H9 (cell line): ENCODE measurements around the gene ARHGDIB. TPM values are rescaled to one million over a fixed set of nuclear protein-coding genes. Genes with fewer than 3 reads are reported as not detected.

Experiments used
- DNase-seq: peaks from one replicate; pipeline ENCODE4 v3.0.0-alpha.2; 2017
- H2AFZ ChIP-seq: one replicate; pipeline ENCODE4 v1.6.1; 2013; ENCODE audit warnings: mild to moderate bottlenecking, low read length, control low read depth, moderate library complexity
- H2AK5ac ChIP-seq: 2 replicates; pipeline ENCODE4 v1.6.1; 2013; ENCODE audit warnings: low read length, control low read depth, mixed read lengths; ENCODE audit not compliant: insufficient read length
- H2BK120ac ChIP-seq: one replicate; pipeline ENCODE4 v1.6.1; 2013; ENCODE audit warnings: low read depth, mild to moderate bottlenecking, low read length, control low read depth, inconsistent platforms; ENCODE audit not compliant: poor library complexity, severe bottlenecking
- H2BK12ac ChIP-seq: 2 replicates; pipeline ENCODE4 v1.6.1; 2013; ENCODE audit warnings: low read length, control low read depth, mixed read lengths, low read depth; ENCODE audit not compliant: insufficient read length
- H2BK15ac ChIP-seq: 2 replicates; pipeline ENCODE4 v1.6.1; 2013; ENCODE audit warnings: low read depth, low read length, control low read depth
- H2BK20ac ChIP-seq: one replicate; pipeline ENCODE4 v1.6.1; 2013; ENCODE audit warnings: low read depth, mild to moderate bottlenecking, low read length, control low read depth, inconsistent platforms; ENCODE audit not compliant: poor library complexity, severe bottlenecking
- H2BK5ac ChIP-seq: 2 replicates; pipeline ENCODE4 v1.6.1; 2013; ENCODE audit warnings: low read length, control low read depth, mixed read lengths; ENCODE audit not compliant: insufficient read length
- H3K14ac ChIP-seq: 2 replicates; pipeline ENCODE4 v1.6.1; 2013; ENCODE audit warnings: low read length, control low read depth; ENCODE audit not compliant: insufficient read depth
- H3K18ac ChIP-seq: 2 replicates; pipeline ENCODE4 v1.6.1; 2013; ENCODE audit warnings: low read depth, mild to moderate bottlenecking, mixed read lengths, low read length, control low read depth; ENCODE audit not compliant: insufficient read length
- H3K23ac ChIP-seq: 2 replicates; pipeline ENCODE4 v1.6.1; 2013; ENCODE audit warnings: low read length, control low read depth, mixed read lengths, low read depth; ENCODE audit not compliant: insufficient read length
- H3K23me2 ChIP-seq: 2 replicates; pipeline ENCODE4 v1.6.1; 2013; ENCODE audit warnings: low read depth, mild to moderate bottlenecking, mixed read lengths, low read length, control low read depth; ENCODE audit not compliant: insufficient read length, poor library complexity, severe bottlenecking
- H3K27ac ChIP-seq: 2 replicates; pipeline ENCODE4 v1.5.1; 2013; ENCODE audit warnings: low read length, control low read depth, mixed read lengths, low read depth; ENCODE audit not compliant: insufficient read length
- H3K27me3 ChIP-seq: 2 replicates; pipeline ENCODE4 v1.6.1; 2013; ENCODE audit warnings: low read length, control low read depth, inconsistent platforms; ENCODE audit not compliant: insufficient read depth
- H3K4ac ChIP-seq: 2 replicates; pipeline ENCODE4 v1.6.1; 2013; ENCODE audit warnings: low read depth, mild to moderate bottlenecking, control low read depth, inconsistent platforms, low read length, moderate library complexity
- H3K4me1 ChIP-seq: 2 replicates; pipeline ENCODE4 v1.6.1; 2013; ENCODE audit warnings: low read length, control low read depth, inconsistent platforms; ENCODE audit not compliant: insufficient read depth
- H3K4me2 ChIP-seq: 2 replicates; pipeline ENCODE4 v1.6.1; 2013; ENCODE audit warnings: low read length, control low read depth, mixed read lengths; ENCODE audit not compliant: insufficient read length, insufficient read depth
- H3K56ac ChIP-seq: 2 replicates; pipeline ENCODE4 v1.6.1; 2013; ENCODE audit warnings: low read depth, mild to moderate bottlenecking, mixed read lengths, low read length, control low read depth; ENCODE audit not compliant: insufficient read length
- H3K79me1 ChIP-seq: 2 replicates; pipeline ENCODE4 v1.6.1; 2013; ENCODE audit warnings: low read depth, mild to moderate bottlenecking, moderate library complexity, low read length, control low read depth, inconsistent platforms; ENCODE audit not compliant: insufficient read depth, poor library complexity, severe bottlenecking
- H3K79me2 ChIP-seq: 2 replicates; pipeline ENCODE4 v1.6.1; 2013; ENCODE audit warnings: low read length, control low read depth, inconsistent platforms; ENCODE audit not compliant: insufficient read depth
- H3K9ac ChIP-seq: 2 replicates; pipeline ENCODE4 v1.6.1; 2013; ENCODE audit warnings: low read length, control low read depth, mixed read lengths; ENCODE audit not compliant: insufficient read length; ENCODE audit errors: extremely low read depth
- H3K9me3 ChIP-seq: one replicate; pipeline ENCODE4 v1.6.1; 2013; ENCODE audit warnings: low read depth, low read length, inconsistent platforms; ENCODE audit not compliant: control insufficient read depth
- H3T11ph ChIP-seq: one replicate; pipeline ENCODE4 v1.6.1; 2013; ENCODE audit warnings: mild to moderate bottlenecking, low read length, control low read depth, inconsistent platforms
- H4K20me1 ChIP-seq: one replicate; pipeline ENCODE4 v1.6.1; 2013; ENCODE audit not compliant: control insufficient read depth, insufficient read length, insufficient read depth
- H4K5ac ChIP-seq: 2 replicates; pipeline ENCODE4 v1.6.1; 2013; ENCODE audit warnings: low read depth, mild to moderate bottlenecking, mixed read lengths, low read length, control low read depth; ENCODE audit not compliant: insufficient read length
- H4K8ac ChIP-seq: replicated peaks from 2 replicates; pipeline ENCODE4 v1.6.1; 2013; ENCODE audit warnings: low read length, control low read depth, mixed read lengths, low read depth; ENCODE audit not compliant: insufficient read length
- H4K91ac ChIP-seq: 2 replicates; pipeline ENCODE4 v1.6.1; 2013; ENCODE audit warnings: low read depth, mild to moderate bottlenecking, moderate library complexity, mixed read lengths, low read length, control low read depth; ENCODE audit not compliant: insufficient read length
- H3K27ac Mint-ChIP-seq, 3 experiments: 2 replicates in 2 of 3; 3 replicates in 1 of 3; pipeline ENCODE4 v1.8.0; 2020 to 2021; ENCODE audit warnings: mixed read lengths in 3 of 3, mild to moderate bottlenecking in 1 of 3, moderate library complexity in 1 of 3
- H3K27me3 Mint-ChIP-seq: 2 replicates; pipeline ENCODE4 v1.8.0; 2021; ENCODE audit warnings: low read depth, mild to moderate bottlenecking, moderate library complexity, mixed read lengths
- H3K36me3 Mint-ChIP-seq, 3 experiments: 2 replicates in 2 of 3; 3 replicates in 1 of 3; pipeline ENCODE4 v1.8.0; 2020 to 2021; ENCODE audit warnings: low read depth in 3 of 3, mixed read lengths in 3 of 3; ENCODE audit not compliant: insufficient read depth in 1 of 3
- H3K4me1 Mint-ChIP-seq, 2 experiments: 2 replicates each; pipeline ENCODE4 v1.8.0; 2020; ENCODE audit warnings: mixed read lengths in 2 of 2
- H3K4me3 Mint-ChIP-seq, 2 experiments: 2 replicates in 1 of 2; 3 replicates in 1 of 2; pipeline ENCODE4 v1.8.0; 2020 to 2021; ENCODE audit warnings: mild to moderate bottlenecking in 2 of 2, mixed read lengths in 2 of 2, moderate library complexity in 1 of 2
- H3K9me3 Mint-ChIP-seq, 2 experiments: 2 replicates in 1 of 2; 3 replicates in 1 of 2; pipeline ENCODE4 v1.8.0; 2020; ENCODE audit warnings: mild to moderate bottlenecking in 2 of 2, mixed read lengths in 2 of 2, moderate library complexity in 1 of 2
- WGBS: extraction: QIAGEN DNeasy Blood & Tissue Kit; methylation state at CpG from one replicate; pipeline ENCODE4 v1.1.7; 2013; ENCODE audit warnings: missing lambda C conversion rate, low lambda C conversion rate, mixed read lengths; ENCODE audit not compliant: insufficient read length; ENCODE audit errors: extremely low coverage; 5-methylcytosine and 5-hydroxymethylcytosine counted together
- total RNA-seq: library from RNA; stranded (reverse); gene quantifications from 2 replicates; pipeline ENCODE4 v1.2.1, GENCODE V29; 2021
- TF ChIP-seq, protein P1 (sequence below): fragments of 200-600 bp; sonication (generic); conservative IDR thresholded peaks from 3 replicates; pipeline ENCODE4 v1.8.0; 2021; ENCODE audit warnings: antibody characterized with exemption, mild to moderate bottlenecking

Gene ARHGDIB
- total RNA-seq, 1 experiment from 2014 or later, result 0.44 TPM

DNA sequence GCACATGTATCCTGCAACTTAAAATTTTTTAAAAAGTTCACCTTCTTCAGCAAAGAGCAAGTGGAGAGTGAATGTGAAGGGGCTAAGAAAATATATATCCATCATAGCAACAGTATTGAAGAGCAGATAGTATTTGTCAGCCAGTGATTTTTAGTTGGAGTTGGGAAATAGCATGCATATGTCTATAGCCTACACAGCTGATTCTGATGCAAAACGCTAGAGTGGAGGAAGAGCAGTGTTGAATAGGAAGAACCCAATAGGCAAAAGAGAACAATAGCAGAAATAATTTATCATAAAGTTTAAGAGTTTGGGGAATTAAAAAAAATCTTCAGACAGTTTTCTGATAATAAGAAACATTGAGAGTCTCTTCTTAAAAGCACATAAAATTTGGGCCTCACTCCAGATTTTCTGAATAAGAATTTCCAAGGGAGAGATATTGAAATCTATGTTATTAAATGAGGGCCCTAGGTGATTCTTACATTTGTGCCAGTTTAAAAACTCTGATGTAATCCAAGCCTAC is 23.4 kb upstream of the ARHGDIB start:
- peaks cover 0 to 2% of the 10 kb centered on the region in 2 experiments; a peak in 2 of 5 replicates for H3K9me3 Mint-ChIP-seq
- no peak overlapping the region for H3T11ph ChIP-seq
- no peaks in the 10 kb centered on the region for H3K4me1 ChIP-seq
- no peak overlapping the region for H3K4ac ChIP-seq
- no peaks in the 10 kb centered on the region for H3K79me2 ChIP-seq
- no peak overlapping the region for H2AFZ ChIP-seq
- H2BK20ac ChIP-seq, result no peak overlapping the region
- H2BK5ac ChIP-seq, result no peak overlapping the region
- H4K91ac ChIP-seq, result no peak overlapping the region
- no peak overlapping the region for H3K56ac ChIP-seq
- H3K27me3 ChIP-seq, result no peaks in the 10 kb centered on the region
- H3K9ac ChIP-seq, result no peak overlapping the region
- no peak overlapping the region for H4K5ac ChIP-seq
- H2BK120ac ChIP-seq, result no peak overlapping the region
- WGBS, result no CpG with 5 or more reads among the region's 1 CpG
- no peak overlapping the region for H3K23ac ChIP-seq
- no peak overlapping the region for H2AK5ac ChIP-seq
- H3K18ac ChIP-seq, result no peak overlapping the region
- no peak overlapping the region for H3K27ac Mint-ChIP-seq
- no peak for DNase-seq
- TF ChIP-seq, protein P1, sequence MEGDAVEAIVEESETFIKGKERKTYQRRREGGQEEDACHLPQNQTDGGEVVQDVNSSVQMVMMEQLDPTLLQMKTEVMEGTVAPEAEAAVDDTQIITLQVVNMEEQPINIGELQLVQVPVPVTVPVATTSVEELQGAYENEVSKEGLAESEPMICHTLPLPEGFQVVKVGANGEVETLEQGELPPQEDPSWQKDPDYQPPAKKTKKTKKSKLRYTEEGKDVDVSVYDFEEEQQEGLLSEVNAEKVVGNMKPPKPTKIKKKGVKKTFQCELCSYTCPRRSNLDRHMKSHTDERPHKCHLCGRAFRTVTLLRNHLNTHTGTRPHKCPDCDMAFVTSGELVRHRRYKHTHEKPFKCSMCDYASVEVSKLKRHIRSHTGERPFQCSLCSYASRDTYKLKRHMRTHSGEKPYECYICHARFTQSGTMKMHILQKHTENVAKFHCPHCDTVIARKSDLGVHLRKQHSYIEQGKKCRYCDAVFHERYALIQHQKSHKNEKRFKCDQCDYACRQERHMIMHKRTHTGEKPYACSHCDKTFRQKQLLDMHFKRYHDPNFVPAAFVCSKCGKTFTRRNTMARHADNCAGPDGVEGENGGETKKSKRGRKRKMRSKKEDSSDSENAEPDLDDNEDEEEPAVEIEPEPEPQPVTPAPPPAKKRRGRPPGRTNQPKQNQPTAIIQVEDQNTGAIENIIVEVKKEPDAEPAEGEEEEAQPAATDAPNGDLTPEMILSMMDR, result no peak
- H3K79me1 ChIP-seq, result no peaks in the 10 kb centered on the region
- H2BK12ac ChIP-seq, result no peak overlapping the region
- H3K27ac ChIP-seq, result no peak overlapping the region
- no peak overlapping the region for H3K14ac ChIP-seq
- H3K4me1 Mint-ChIP-seq, result no peaks in the 10 kb centered on the region
- H3K9me3 ChIP-seq, result no peaks in the 10 kb centered on the region
- no peak overlapping the region for H3K4me3 Mint-ChIP-seq
- no peaks in the 10 kb centered on the region for H3K27me3 Mint-ChIP-seq
- no peaks in the 10 kb centered on the region for H4K20me1 ChIP-seq
- no peak overlapping the region for H2BK15ac ChIP-seq
- no peaks in the 10 kb centered on the region for H3K36me3 Mint-ChIP-seq
- H3K23me2 ChIP-seq, result no peaks in the 10 kb centered on the region
- H4K8ac ChIP-seq, result no peak overlapping the region
- H3K4me2 ChIP-seq, result no peak overlapping the region
